Posterior vena cava (tissue), 2 donors: ENCODE data around the gene PTGER1. TPM values are rescaled to one million over a fixed set of nuclear protein-coding genes. Genes with fewer than 3 reads are reported as not detected.

Experiments
- DNase-seq: peaks from one replicate; pipeline ENCODE4 v3.0.0-alpha.2; 2020; ENCODE audit warnings: low spot score
- intact Hi-C, 2 donors: fragments of 100-400 bp; cut with DNase I; formaldehyde crosslinking; loops; one replicate each; pipeline versions ENCODE4 v1.14.1 to v1.14.2; 2022 to 2023
- total RNA-seq, 2 donors: library from RNA; stranded (reverse); fragmentation: NEBNext Ultra II Directional; extraction: Animal tissue kit (Norgen Biotek cat#: 25700); gene quantifications; one replicate each; pipeline ENCODE4 v1.2.1, GENCODE V29; 2021
- donor health status: DM: yes; HTN: yes; CAD: no.
- donor health status: DM: yes; HTN: yes; CAD: no.

Gene PTGER1
- total RNA-seq, 2 donors from 2014 or later: 0.95 to 1.6 TPM

GRCh38 chr19:14427461-14427860 is 47.7 kb downstream of the PTGER1 start:
- intact Hi-C loops: loop anchor here in 1 of 2 donors (1.0 kb wide), 1 partner anchor 32 kb away; no protein-coding TSS in a partner anchor
- no peak for DNase-seq

- intact Hi-C loops: no loop called here
Observed at GRCh38 chr19:14425696-14426138, 49.4 kb downstream of the PTGER1 start.

More at GRCh38 chr19:14425696-14426138, 49.4 kb downstream of the PTGER1 start:
- no peak for DNase-seq

Other genes starting within 250 kb of the PTGER1 start
- gene ADGRE5, start 93.9 kb downstream of the PTGER1 start, total RNA-seq: 100 to 1,000 TPM; 195 to 306 TPM
- 10 to 100 TPM; 37.4 to 38.7 TPM for gene DDX39A, start 56.0 kb downstream of the PTGER1 start, total RNA-seq
- 100 to 1,000 TPM; 135 to 173 TPM for gene PKN1, start 42.0 kb downstream of the PTGER1 start, total RNA-seq
- 10 to 100 TPM; 43.5 to 46.1 TPM for gene GIPC1, start 20.8 kb upstream of the PTGER1 start, total RNA-seq
- 10 to 100 TPM; 56.2 to 63.2 TPM for gene DNAJB1, start 43.0 kb upstream of the PTGER1 start, total RNA-seq
- gene TECR, start 54.2 kb upstream of the PTGER1 start, total RNA-seq: 10 to 100 TPM; 36.8 to 56.6 TPM
- 100 to 1,000 TPM; 157 to 177 TPM for gene NDUFB7, start 96.7 kb upstream of the PTGER1 start, total RNA-seq
- under 1 TPM in 1 of 2 donors, not detected in 1; 0.42 TPM for gene CLEC17A, start 107.7 kb upstream of the PTGER1 start, total RNA-seq
- gene ADGRE3, start 199.5 kb upstream of the PTGER1 start, total RNA-seq: under 1 TPM in 1 of 2 donors, not detected in 1; 0.23 TPM
- 10 to 100 TPM; 17.5 to 20.3 TPM for gene ZNF333, start 214.7 kb upstream of the PTGER1 start, total RNA-seq